Stimulated activated CD4-positive, alpha-beta T cell treated with anti-CD3 and anti-CD28 coated beads, TNF-alpha, amount 100 ng/mL, for 48 hours (primary cell): Measurements from ENCODE around the gene LPCAT1.
"Not testable (repeated sequence)": the region's sequence is repeated elsewhere in the genome, so short reads cannot be mapped to it uniquely, and the experiment has no call there.

Experiments
- DNase-seq, 3 donors: peaks; one replicate each; pipeline ENCODE4 v3.0.0-alpha.2; 2020; ENCODE audit warnings: low read depth in 3 of 3

Gene LPCAT1

DNA sequence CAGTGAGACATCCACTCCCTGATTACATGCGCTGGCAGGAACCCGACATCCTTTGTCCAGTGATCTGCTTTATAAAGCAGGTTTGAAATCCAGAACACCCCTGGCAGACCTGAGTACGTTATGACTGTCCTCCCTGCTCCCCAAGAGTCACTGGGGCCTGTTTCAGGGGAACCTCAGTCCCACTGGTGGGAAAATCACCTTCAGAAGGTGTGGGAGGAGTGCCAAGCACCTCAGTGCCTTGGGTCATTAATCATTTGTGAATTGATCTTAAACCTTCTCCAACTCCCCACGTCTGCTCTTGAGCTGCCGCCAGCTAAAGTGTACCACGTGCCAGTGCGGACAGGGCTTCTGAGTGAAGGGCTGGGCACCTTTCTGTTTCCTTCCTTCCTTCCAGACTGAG, 94.7 kb downstream of the LPCAT1 start:
- DNase-seq: no peak

- no peak for DNase-seq
Measured at GRCh38 chr5:1428107-1428506, 95.7 kb downstream of the LPCAT1 start.

DNA sequence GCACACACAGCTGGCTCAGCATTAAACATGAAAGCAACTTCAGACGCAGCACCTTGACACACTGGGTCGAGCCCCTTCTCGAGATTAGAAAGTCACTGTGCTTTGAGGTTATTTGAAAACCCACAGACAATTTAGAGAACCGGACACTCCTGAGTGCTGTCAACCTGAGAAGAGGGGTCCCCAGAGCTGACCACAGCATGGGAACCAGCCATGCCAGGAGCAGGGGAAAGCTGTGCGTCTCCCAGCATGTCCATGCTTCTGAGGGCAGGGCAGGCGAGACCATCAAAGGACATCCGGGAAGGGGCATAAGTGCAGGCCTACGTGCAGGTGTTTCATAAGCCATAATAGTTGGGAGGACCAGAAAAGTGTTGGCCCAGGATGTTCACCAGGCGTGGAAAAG, 99.0 kb downstream of the LPCAT1 start:
- DNase-seq: no peak

DNA sequence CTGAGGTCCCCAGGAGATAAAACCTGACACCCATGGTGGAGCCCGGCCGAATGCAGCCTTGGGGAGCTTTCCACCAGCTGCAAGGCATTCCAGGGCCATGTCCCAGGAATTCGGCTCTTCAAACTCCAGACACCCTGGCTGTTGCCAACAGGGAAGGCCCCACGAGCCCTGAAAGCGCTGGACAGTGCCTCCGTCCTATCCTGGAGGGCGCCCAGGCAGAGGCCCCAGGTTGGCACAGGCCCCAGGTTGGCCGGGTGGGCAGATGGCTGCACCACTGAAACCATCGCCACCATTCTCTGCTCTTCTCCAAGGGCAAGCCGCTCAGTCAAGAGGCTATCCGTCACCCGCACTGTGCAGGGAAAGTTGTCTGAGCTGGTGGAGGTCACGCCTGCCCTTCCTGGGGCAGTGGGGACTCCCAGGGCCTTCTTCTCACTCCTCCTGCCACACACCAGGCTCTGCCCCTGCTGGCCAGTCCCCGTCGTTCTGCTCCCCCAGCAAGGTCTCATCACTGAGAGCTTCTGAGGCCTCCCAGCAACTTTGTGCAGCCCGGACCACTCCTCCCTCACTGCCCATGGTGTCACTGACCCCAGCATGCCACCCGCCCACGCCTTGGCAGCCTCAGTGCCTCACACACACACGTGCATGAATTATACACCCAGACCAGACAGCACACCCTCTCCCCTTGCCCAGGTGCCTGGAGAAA, 99.7 kb downstream of the LPCAT1 start:
- no peak for DNase-seq

- DNase-seq: not testable (repeated sequence)
Measured at GRCh38 chr5:1422522-1422921, 101.2 kb downstream of the LPCAT1 start.

DNA sequence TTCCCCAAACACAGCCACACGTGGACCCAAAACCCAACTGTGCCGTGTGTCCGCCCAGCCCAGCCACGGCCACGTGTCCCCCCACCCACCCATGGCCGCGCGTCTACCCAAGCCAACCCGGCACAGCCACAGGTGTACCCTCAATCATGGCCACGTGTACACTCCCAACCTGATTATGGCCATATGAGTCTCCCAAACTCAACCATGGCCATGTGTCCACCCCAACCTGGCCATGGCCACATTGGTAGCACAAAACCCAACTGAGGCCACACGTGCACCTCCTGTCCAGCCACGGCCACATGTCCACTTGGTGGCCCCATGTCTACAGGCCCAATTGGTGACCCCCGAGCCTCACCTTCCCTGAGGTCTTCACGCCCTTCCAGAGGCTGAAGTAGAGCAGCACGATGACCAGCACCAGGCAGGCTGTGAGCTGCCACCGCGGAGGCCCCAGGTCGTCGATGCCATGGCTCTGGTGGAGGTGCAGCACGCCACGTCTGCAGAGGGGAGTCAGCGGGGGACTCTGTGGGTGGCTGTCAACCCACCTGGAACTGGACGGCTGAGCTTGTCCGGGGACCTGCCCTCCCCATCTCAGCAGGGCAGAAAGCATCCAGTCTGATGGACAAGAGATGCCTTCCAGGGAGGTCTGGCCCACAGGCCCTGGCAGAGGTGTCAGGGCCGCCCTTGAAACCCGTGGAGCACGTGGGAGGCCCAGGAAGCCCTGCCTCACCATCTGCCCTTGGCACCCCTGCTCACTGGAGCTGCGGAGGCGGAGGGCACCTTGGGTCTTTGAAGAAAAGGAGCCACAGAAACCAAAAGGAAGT, 102.0 kb downstream of the LPCAT1 start:
- DNase-seq: no peak

DNA sequence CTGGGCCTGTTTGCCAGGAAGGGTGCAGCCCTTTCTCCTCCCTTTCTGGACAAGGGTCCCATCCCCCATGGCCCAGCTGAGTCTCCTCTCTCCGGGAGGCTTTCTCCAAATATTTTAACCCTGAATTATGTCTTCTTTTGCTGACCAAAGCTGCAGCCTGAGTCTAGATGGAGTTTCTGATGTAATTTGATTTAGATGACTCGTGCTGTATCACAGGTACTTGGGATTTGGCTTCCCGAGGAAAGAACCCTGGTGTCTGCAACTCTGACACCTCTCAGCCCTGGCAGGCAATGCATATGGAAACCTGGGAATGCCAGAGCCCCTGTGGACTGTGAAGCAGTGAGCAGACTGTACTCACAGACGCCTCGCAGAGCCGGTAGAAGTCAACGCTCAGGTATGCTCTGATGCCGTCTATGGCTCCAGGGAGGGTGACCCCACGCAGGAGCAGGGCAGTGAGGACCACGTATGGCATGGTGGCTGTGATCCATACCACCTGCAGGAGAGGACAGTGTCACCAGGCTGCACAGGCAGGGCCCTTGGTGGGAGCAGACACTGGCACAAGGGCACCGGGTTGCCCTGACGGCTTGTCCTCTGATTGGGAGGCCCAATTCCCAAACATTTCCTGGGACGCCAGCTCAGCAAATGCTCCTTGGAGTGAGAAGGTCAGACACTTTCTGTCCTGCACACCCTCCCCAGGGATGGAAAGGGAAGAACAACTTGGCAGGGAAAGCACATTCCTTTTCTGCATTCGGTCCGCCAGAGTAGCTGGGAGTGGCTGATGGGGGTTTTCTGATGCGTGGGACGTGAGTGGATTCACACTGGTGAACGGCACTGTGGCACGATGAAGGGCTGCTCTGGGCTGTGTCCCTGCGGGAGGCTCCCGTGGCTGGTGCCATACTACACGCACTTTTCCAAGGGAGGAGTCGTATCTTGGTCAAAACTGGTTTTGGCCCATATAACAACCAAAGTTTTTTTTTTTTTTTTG, 103.3 kb downstream of the LPCAT1 start:
- DNase-seq: no peak

DNA sequence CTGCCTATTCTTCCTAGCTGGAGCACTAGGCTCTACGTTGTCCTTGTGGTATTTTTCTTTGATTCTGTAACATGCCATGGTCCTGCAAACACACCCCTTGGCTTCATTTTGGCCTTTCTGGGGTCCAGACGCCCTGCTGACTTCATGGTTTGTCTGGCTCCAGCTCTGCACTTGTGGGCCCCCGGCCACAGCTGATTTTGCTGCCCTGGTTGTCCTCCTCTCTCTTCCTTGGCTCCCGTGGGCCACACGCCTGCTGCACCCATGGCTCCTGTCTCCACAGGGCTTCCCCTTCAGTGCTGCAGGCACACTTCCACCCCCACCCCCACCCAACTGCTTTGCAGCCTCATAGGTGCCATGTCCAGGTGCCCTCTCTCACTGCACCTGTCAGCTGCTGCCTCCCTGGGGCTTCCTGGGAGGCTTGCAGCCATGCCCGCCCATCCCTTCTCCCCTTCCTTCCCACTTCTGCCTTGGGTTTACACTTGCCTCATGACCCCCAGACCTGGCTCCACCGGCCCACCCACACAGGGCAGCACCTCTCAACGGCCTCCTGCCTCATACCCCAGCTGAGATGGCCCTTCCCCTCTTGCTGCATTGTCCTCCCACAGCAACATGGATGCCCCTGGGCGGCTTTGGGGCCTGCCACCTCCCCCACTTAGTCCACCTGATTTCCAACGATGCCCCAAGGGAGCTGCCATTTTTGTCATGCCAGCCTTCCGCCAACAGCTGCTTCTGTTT, 104.1 kb downstream of the LPCAT1 start:
- DNase-seq: no peak

- no peak for DNase-seq
Measured at GRCh38 chr5:1418921-1419280, 104.9 kb downstream of the LPCAT1 start.

- DNase-seq: no peak
Measured at GRCh38 chr5:1418238-1418920, 105.4 kb downstream of the LPCAT1 start.

- DNase-seq: no peak
Measured at GRCh38 chr5:1417586-1418225, 106.1 kb downstream of the LPCAT1 start.

DNA sequence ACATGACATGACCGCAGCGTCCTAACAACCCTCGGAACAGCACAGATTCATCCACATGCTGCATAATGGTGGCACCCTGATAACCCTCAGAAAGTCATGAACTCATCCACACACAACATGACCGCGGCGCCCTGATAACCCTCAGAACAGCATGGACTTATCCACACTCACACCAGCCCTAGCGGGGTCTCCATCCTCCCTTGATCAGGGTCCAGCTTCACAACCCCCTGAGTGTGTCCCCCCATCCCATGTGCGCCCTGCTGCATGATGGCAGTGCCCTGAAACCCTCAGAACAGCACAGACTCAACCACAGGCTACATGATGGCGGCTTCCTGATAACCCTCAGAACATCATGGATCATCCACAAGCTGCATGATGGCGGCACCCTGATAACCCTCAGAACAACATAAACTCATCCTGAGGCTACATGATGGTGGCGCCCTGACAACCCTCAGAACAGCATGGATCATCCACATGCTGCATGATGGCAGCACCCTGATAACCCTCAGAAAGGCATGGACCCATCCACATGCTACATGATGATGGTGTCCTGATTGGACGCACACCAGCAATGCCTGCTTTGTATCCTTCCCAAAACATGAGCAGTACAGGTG, 106.8 kb downstream of the LPCAT1 start:
- DNase-seq: no peak

DNA sequence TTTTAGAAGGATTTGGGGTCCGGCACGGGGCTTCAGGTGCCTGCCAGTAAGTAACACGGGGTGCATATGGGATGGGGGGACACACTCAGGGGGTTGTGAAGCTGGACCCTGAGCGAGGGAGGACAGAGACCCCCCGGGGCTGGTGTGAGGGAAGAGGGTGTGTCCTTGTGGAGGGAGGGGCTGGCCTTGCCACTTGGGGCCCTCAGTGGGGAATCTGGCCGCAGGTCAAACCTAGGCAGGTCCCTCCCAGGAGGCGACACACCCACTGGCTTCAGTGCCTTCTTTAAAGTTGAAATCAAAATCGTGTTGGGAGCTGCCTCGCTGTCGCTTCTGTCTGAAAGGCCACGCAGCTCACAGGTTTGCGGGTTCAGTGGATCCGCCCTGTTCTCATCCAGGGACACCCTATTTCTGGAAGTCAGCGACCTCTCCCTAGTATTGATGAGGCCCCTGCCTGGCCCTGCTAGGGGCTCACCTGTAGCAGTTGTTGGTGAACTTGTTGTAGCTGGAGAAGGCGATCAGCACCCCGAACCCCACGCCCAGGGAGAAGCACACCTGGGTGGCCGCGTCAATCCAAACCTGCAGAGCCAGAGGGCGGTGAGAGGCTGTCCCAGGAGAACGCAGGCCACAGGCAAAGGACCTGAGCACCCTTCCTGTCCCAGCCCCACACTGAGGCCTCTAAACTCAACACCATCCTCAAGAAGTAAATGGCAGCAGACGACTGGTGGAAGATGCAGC, 108.0 kb downstream of the LPCAT1 start:
- no peak for DNase-seq

DNA sequence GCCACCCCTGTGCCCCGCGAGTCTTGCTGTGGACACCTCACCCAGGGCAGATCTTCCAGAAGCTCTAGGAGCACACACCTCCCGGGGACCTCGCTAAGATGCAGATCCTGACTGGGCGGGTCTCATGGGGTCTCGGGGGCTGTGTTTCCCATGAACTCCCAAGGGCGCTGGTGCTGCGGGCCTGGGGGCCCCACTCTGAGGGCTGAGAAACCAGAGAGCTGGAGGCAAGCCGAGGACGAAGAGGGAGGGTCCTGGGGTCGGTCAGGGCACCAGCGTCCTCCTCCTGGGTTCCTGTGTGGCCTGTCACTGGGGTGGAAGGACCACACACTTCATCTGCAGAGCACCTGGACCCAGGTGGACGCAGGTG, 108.7 kb downstream of the LPCAT1 start:
- DNase-seq: no peak

- no peak for DNase-seq
Measured at GRCh38 chr5:1414311-1415058, 109.3 kb downstream of the LPCAT1 start.

- no peak for DNase-seq
Measured at GRCh38 chr5:1413611-1414241, 110.0 kb downstream of the LPCAT1 start.

- DNase-seq: no peak
Measured at GRCh38 chr5:1413211-1413610, 110.5 kb downstream of the LPCAT1 start.

GRCh38 chr5:1412621-1413020, 111.1 kb downstream of the LPCAT1 start:
- no peak for DNase-seq
